Heart left ventricle (tissue), 16 donors: Measurements from ENCODE around the gene BTN1A1. TPM values are rescaled to one million over a fixed set of nuclear protein-coding genes. Genes with fewer than 3 reads are reported as not detected.

ENCODE experiments used
- ATAC-seq, 4 donors: fragments of 200-7000 bp; cut with Tn5 transposase; one replicate each; pipeline ENCODE4 v1.9.1; 2020 to 2022; ENCODE audit warnings: moderate library complexity in 4 of 4, mild to moderate bottlenecking in 3 of 4, moderate number of reproducible peaks in 1 of 4
- DNase-seq, 5 donors: peaks; one replicate each; pipeline ENCODE4 v3.0.0-alpha.2; 2020
- H3K27ac ChIP-seq, 12 donors: fragments of 200-600 bp; sonication (generic) in 4 of 12; one replicate each; pipeline versions ENCODE4 v1.5.0 to v1.8.0; 2016 to 2022; ENCODE audit warnings: mild to moderate bottlenecking in 2 of 12
- H3K27me3 ChIP-seq, 9 donors: fragments of 200-600 bp; sonication (generic) in 2 of 9; one replicate each; pipeline versions ENCODE4 v1.5.1 to v1.8.0; 2016 to 2022; ENCODE audit warnings: mild to moderate bottlenecking in 3 of 9
- H3K36me3 ChIP-seq, 9 donors: fragments of 200-600 bp; sonication (generic) in 2 of 9; one replicate each; pipeline versions ENCODE4 v1.5.0 to v1.8.0; 2018 to 2022; ENCODE audit warnings: mild to moderate bottlenecking in 2 of 9
- H3K4me1 ChIP-seq, 12 donors: fragments of 200-600 bp; sonication (generic) in 4 of 12; one replicate each; pipeline versions ENCODE4 v1.5.0 to v1.8.0; 2016 to 2022; ENCODE audit warnings: mild to moderate bottlenecking in 3 of 12
- H3K4me3 ChIP-seq, 12 donors: fragments of 200-600 bp; sonication (generic) in 4 of 12; one replicate each; pipeline versions ENCODE4 v1.5.0 to v1.8.0; 2017 to 2022; ENCODE audit warnings: mild to moderate bottlenecking in 9 of 12, moderate library complexity in 4 of 12
- H3K9me3 ChIP-seq, 12 donors: fragments of 200-600 bp; sonication (generic) in 4 of 12; one replicate each; pipeline versions ENCODE4 v1.5.0 to v1.8.0; 2016 to 2022; ENCODE audit warnings: mild to moderate bottlenecking in 1 of 12
- POLR2A ChIP-seq, 2 donors: fragments of 450-650 bp; IDR thresholded peaks; one replicate each; pipeline ENCODE4 v1.6.1; 2017; ENCODE audit warnings: antibody characterized with exemption in 2 of 2, mild to moderate bottlenecking in 2 of 2, moderate library complexity in 2 of 2
- WGBS, 4 donors: extraction: QIAGEN DNeasy Blood & Tissue Kit in 2 of 4; methylation state at CpG; one replicate each; pipeline versions ENCODE4 v1.1.5 to v1.1.7; 2013 to 2018; 5-methylcytosine and 5-hydroxymethylcytosine counted together
- intact Hi-C, 10 donors: fragments of 100-400 bp; cut with DNase I; formaldehyde crosslinking; loops; one replicate each; pipeline versions ENCODE4 v1.11.1 to v1.14.2; 2022
- polyA plus RNA-seq, 2 donors: library from polyadenylated mRNA; stranded (reverse); fragments of 200-250 nt; gene quantifications; one replicate each; pipeline ENCODE4 v1.2.3, GENCODE V29; 2013
- total RNA-seq, 9 donors: library from RNA; depleted of rRNA in 2 of 9; stranded (reverse); fragments of >200 nt in 2 of 9; fragmentation: NEBNext Ultra II Directional in 3 of 9; extraction: Animal tissue kit (Norgen Biotek cat#: 25700) in 3 of 9; gene quantifications; one replicate each; pipeline versions ENCODE4 v1.1.0 to v1.2.4, GENCODE V29; 2016 to 2023
- TF ChIP-seq, protein P1 (sequence below), 12 donors: fragments of 200-600 bp; sonication (generic) in 4 of 12; IDR thresholded peaks; one replicate each; pipeline versions ENCODE4 v1.5.0 to v1.8.0; 2018 to 2022; ENCODE audit warnings: antibody characterized with exemption in 12 of 12, mild to moderate bottlenecking in 5 of 12
- donor health status: ischemic (EF 13 %, LVEDD 7.1; RV severe dilation, severe dysfunction).
- donor health status: healthy with polysubstance abuse.
- donor health status: DM: no; HTN: yes; CAD: no.
- donor health status: DM: no; HTN: no; CAD: no.
- donor health status: ischemic (EF 25% LVEDD 6.9; RV normal size, moderate dysfunction).
- donor health status: ischemic (EF 25% LVEDD 5.7; RV mildly dilated, moderate dysfunction).
- donor health status: healthy.
- donor health status: DM: yes; HTN: yes; CAD: no.
- donor health status: ischemic (EF 35%, LVEDD 5.7; RV mildly dilated, moderate dysfunction).
- donor health status: nonischemic (EF 11% LVEDD 7.7; RV severe dilation, severe dysfunction).
- donor health status: DM: yes; HTN: yes; CAD: no.
- donor health status: PGD.
- donor health status: ischemic (EF 29% LVEDD 5.4; RV normal size, mild dysfunction).
- donor health status: nonischemic (EF 23%, LVEDD 6.1; RV moderate dilation, normal function).

The BTN1A1 gene
- total and polyA plus RNA-seq, 11 donors, result not detected

GRCh38 chr6:26534681-26535465 is 34.8 kb downstream of the BTN1A1 start:
- intact Hi-C loops, result loop anchor here in 5 of 10 donors (5.0 to 10.0 kb wide), 5 partner anchors 32 to 510 kb away; a partner anchor contains a TSS
- 56 to 57% (median 57%) methylated on average over 6 of the region's 6 CpGs for WGBS, 4 donors
- H3K4me1 ChIP-seq, result peaks cover 0 to 48% (median 24%) of the 10 kb centered on the region in 12 donors

GRCh38 chr6:26536571-26537159 is 36.6 kb downstream of the BTN1A1 start:
- 9 to 14% (median 11%) methylated on average over 12 of the region's 12 CpGs for WGBS, 4 donors
- peak in 1 of 4 donors; percentile 7 for ATAC-seq

More at GRCh38 chr6:26534681-26535465, 34.8 kb downstream of the BTN1A1 start:
- no peaks in the 10 kb centered on the region for H3K27me3 ChIP-seq
- no peaks in the 10 kb centered on the region for H3K9me3 ChIP-seq
- H3K36me3 ChIP-seq, result no peaks in the 10 kb centered on the region
- no peak for ATAC-seq
- H3K4me3 ChIP-seq, result no peak overlapping the region
- H3K27ac ChIP-seq, result peak overlapping the region in 1 of 12 donors; percentile 92
- no peak for DNase-seq
- TF ChIP-seq, protein P1, sequence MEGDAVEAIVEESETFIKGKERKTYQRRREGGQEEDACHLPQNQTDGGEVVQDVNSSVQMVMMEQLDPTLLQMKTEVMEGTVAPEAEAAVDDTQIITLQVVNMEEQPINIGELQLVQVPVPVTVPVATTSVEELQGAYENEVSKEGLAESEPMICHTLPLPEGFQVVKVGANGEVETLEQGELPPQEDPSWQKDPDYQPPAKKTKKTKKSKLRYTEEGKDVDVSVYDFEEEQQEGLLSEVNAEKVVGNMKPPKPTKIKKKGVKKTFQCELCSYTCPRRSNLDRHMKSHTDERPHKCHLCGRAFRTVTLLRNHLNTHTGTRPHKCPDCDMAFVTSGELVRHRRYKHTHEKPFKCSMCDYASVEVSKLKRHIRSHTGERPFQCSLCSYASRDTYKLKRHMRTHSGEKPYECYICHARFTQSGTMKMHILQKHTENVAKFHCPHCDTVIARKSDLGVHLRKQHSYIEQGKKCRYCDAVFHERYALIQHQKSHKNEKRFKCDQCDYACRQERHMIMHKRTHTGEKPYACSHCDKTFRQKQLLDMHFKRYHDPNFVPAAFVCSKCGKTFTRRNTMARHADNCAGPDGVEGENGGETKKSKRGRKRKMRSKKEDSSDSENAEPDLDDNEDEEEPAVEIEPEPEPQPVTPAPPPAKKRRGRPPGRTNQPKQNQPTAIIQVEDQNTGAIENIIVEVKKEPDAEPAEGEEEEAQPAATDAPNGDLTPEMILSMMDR (IDR thresholded peaks at IDR 0.05), result no peak
- TF ChIP-seq POLR2A (IDR thresholded peaks at IDR 0.05), result no peak

GRCh38 chr6:26537160-26537845 is 37.2 kb downstream of the BTN1A1 start:
- H3K27ac ChIP-seq, result peak overlapping the region; percentile 75 to 96 (median 92)
- peak; percentile 85 to 92 (median 90) for DNase-seq
- peak overlapping the region; percentile 58 to 94 (median 76) for H3K4me3 ChIP-seq
- TF ChIP-seq POLR2A (IDR thresholded peaks at IDR 0.05), result no peak
- TF ChIP-seq, protein P1 (IDR thresholded peaks at IDR 0.05), result no peak
- H3K27me3 ChIP-seq, result no peaks in the 10 kb centered on the region
- 0 to 1% (median 0%) methylated on average over 36 to 37 of the region's 37 CpGs for WGBS, 4 donors
- peak; percentile 79 to 84 (median 82) for ATAC-seq
- no peaks in the 10 kb centered on the region for H3K9me3 ChIP-seq
- H3K4me1 ChIP-seq, result peaks cover 0 to 53% (median 25%) of the 10 kb centered on the region in 12 donors
- intact Hi-C loops, result loop anchor here in 7 of 10 donors (1.0 to 10.0 kb wide), 8 partner anchors 15 to 513 kb away; a partner anchor contains a TSS
- H3K36me3 ChIP-seq, result peaks cover 0 to 9% (median 4%) of the 10 kb centered on the region in 9 donors

More at GRCh38 chr6:26536571-26537159, 36.6 kb downstream of the BTN1A1 start:
- no peak for DNase-seq
- peak overlapping the region; percentile 63 to 96 (median 92) for H3K27ac ChIP-seq
- peaks cover 0 to 54% (median 25%) of the 10 kb centered on the region in 12 donors for H3K4me1 ChIP-seq
- no peak for TF ChIP-seq POLR2A (IDR thresholded peaks at IDR 0.05)
- TF ChIP-seq, protein P1 (IDR thresholded peaks at IDR 0.05), result no peak
- H3K27me3 ChIP-seq, result no peaks in the 10 kb centered on the region
- intact Hi-C loops, result loop anchor here in 7 of 10 donors (1.0 to 10.0 kb wide), 8 partner anchors 15 to 512 kb away; a partner anchor contains a TSS
- no peaks in the 10 kb centered on the region for H3K9me3 ChIP-seq
- peak overlapping the region; percentile 58 to 94 (median 76) for H3K4me3 ChIP-seq
- H3K36me3 ChIP-seq, result peaks cover 0 to 9% (median 0%) of the 10 kb centered on the region in 9 donors
